ENCODE results near the gene HYCC2. TPM values are rescaled to one million over a fixed set of nuclear protein-coding genes. Genes with fewer than 3 reads are reported as not detected.
A peak's percentile ranks its signal among the peaks of the same experiment; 100 is the strongest.

HYCC2 gene
- total RNA-seq, 6 experiments from 2014 or later = 5.5 to 14.0 (median 10.3) TPM

- TF ChIP-seq CTCF (IDR thresholded peaks at IDR 0.05) (no peak), POLR2A (IDR thresholded peaks at IDR 0.05) (no peak)
- Histone ChIP-seq H3K27ac (no peak overlapping the region), H3K27me3 (no peaks in the 10 kb centered on the region), H3K4me3 (no peak overlapping the region), H3K4me1 (no peaks in the 10 kb centered on the region), H3K9me3 (no peaks in the 10 kb centered on the region), H3K36me3 (no peaks in the 10 kb centered on the region)
- no peak for DNase-seq
- 100% methylated on average over 1 of the region's 1 CpG for WGBS (ENCODE audit: insufficient coverage, low coverage, low lambda C conversion rate, missing lambda C conversion rate)
- intact Hi-C loops (cut with DNase I) = no loop called here
- ATAC-seq = no peak
Observed at GRCh38 chr2:201105759-201106158, 34.3 kb upstream of the HYCC2 start.

GRCh38 chr2:201100497-201100896 is 29.0 kb upstream of the HYCC2 start:
- H3K36me3 ChIP-seq = no peaks in the 10 kb centered on the region
- no peak for TF ChIP-seq POLR2A (IDR thresholded peaks at IDR 0.05)
- no peak for TF ChIP-seq CTCF (IDR thresholded peaks at IDR 0.05)
- H3K4me3 ChIP-seq = no peak overlapping the region
- no peak overlapping the region for H3K27ac ChIP-seq
- H3K9me3 ChIP-seq = no peaks in the 10 kb centered on the region
- 100% methylated on average over 1 of the region's 3 CpGs for WGBS (ENCODE audit: insufficient coverage, low coverage, low lambda C conversion rate, missing lambda C conversion rate)
- intact Hi-C loops (cut with DNase I) = no loop called here
- H3K27me3 ChIP-seq = no peaks in the 10 kb centered on the region
- no peak for DNase-seq
- no peak for ATAC-seq
- H3K4me1 ChIP-seq = peaks cover 0 to 7% (median 0%) of the 10 kb centered on the region in 4 donors

GRCh38 chr2:201093573-201093972 is 22.1 kb upstream of the HYCC2 start:
- H3K4me1 ChIP-seq = peaks cover 0 to 22% (median 3%) of the 10 kb centered on the region in 4 donors
- 88% methylated on average over 5 of the region's 5 CpGs for WGBS (ENCODE audit: insufficient coverage, low coverage, low lambda C conversion rate, missing lambda C conversion rate)
- DNase-seq (no peak), ATAC-seq (peak in 1 of 4 donors; percentile 17)
- no peaks in the 10 kb centered on the region for H3K27me3 ChIP-seq
- no peak overlapping the region for H3K4me3 ChIP-seq
- H3K27ac ChIP-seq = peak overlapping the region in 1 of 3 donors; percentile 62
- TF ChIP-seq CTCF (IDR thresholded peaks at IDR 0.05) (no peak), POLR2A (IDR thresholded peaks at IDR 0.05) (no peak)
- no peaks in the 10 kb centered on the region for H3K9me3 ChIP-seq
- intact Hi-C loops (cut with DNase I) = no loop called here
- H3K36me3 ChIP-seq = no peaks in the 10 kb centered on the region

- no peak for TF ChIP-seq POLR2A (IDR thresholded peaks at IDR 0.05)
- TF ChIP-seq CTCF (IDR thresholded peaks at IDR 0.05) = no peak
- 79% methylated on average over 4 of the region's 4 CpGs for WGBS (ENCODE audit: insufficient coverage, low coverage, low lambda C conversion rate, missing lambda C conversion rate)
- intact Hi-C loops (cut with DNase I) = no loop called here
- ATAC-seq = no peak
- Histone ChIP-seq H3K27me3 (no peaks in the 10 kb centered on the region), H3K4me1 (peaks cover 0 to 15% (median 3%) of the 10 kb centered on the region in 4 donors), H3K36me3 (peaks cover 0 to 11% (median 5%) of the 10 kb centered on the region in 4 donors), H3K9me3 (no peaks in the 10 kb centered on the region), H3K27ac (peak overlapping the region in 2 of 3 donors; percentile 71 to 72), H3K4me3 (no peak overlapping the region)
- no peak for DNase-seq
Observed at GRCh38 chr2:201090574-201090973, 19.1 kb upstream of the HYCC2 start.

- H3K27me3 ChIP-seq = no peaks in the 10 kb centered on the region
- no peaks in the 10 kb centered on the region for H3K4me1 ChIP-seq
- intact Hi-C loops (cut with DNase I) = no loop called here
- DNase-seq = no peak
- no peak for ATAC-seq
- H3K36me3 ChIP-seq = peaks cover 0 to 56% (median 7%) of the 10 kb centered on the region in 4 donors
- WGBS (ENCODE audit: insufficient coverage, low coverage, low lambda C conversion rate, missing lambda C conversion rate) = 62% methylated on average over 2 of the region's 2 CpGs
- no peaks in the 10 kb centered on the region for H3K9me3 ChIP-seq
- H3K4me3 ChIP-seq = no peak overlapping the region
- H3K27ac ChIP-seq = no peak overlapping the region
- TF ChIP-seq POLR2A (IDR thresholded peaks at IDR 0.05) (no peak), CTCF (IDR thresholded peaks at IDR 0.05) (no peak)
Observed at GRCh38 chr2:201084863-201085262, 13.4 kb upstream of the HYCC2 start.

Measured in right lobe of liver (tissue), 6 donors.